HepG2 (cell line): Measurements from ENCODE around the gene RGS2. TPM values are rescaled to one million over a fixed set of nuclear protein-coding genes. Genes with fewer than 3 reads are reported as not detected.

Source experiments
- ATAC-seq: fragments of 200-7000 bp; cut with Tn5 transposase; 3 replicates; pipeline ENCODE4 v1.9.1; 2020; ENCODE audit warnings: mild to moderate bottlenecking, moderate library complexity
- BruUV-seq: library from RNA; stranded (reverse); fragments of 400-500 nt; replicated peaks from 2 replicates; lab custom pipeline; 2021; lab: Mats Ljungman, UMichigan
- CTCF ChIA-PET: fragments of 300-600 bp; formaldehyde crosslinking; extraction: SDS; loops from one replicate; lab custom pipeline; 2021; ENCODE audit warnings: low total read pairs, inconsistent platforms, low intra/inter-chr PET ratio; lab: Yijun Ruan, JAX
- POLR2A ChIA-PET: fragments of 350-600 bp; sonication (Branson Sonifier 250); formaldehyde crosslinking; loops from one replicate; lab custom pipeline; 2020; ENCODE audit warnings: antibody characterized with exemption, inconsistent platforms; lab: Yijun Ruan, JAX
- DNase-seq: peaks from one replicate; pipeline ENCODE4 v3.0.0-alpha.2; 2015; ENCODE audit warnings: low spot score
- FAIRE-seq: peaks from 3 replicates; lab custom pipeline; 2011; peaks lifted over from hg19 to GRCh38; lab: Jason Lieb, UNC
- H2AFZ ChIP-seq: one replicate; pipeline ENCODE4 v1.6.1; 2011; ENCODE audit warnings: low read length, inconsistent platforms
- H3K27ac ChIP-seq: fragments of 300-600 bp; 3 replicates; pipeline ENCODE4 v1.8.0; 2011; ENCODE audit warnings: mixed run types, mild to moderate bottlenecking, mixed read lengths, low read length, inconsistent platforms; ENCODE audit not compliant: insufficient read depth; ENCODE audit errors: extremely low read length
- H3K27me3 ChIP-seq, 2 experiments: fragments of 200-600 bp in 1 of 2; 2 replicates in 1 of 2; 3 replicates in 1 of 2; pipeline versions ENCODE4 v1.6.0 to v1.8.0; 2011; ENCODE audit warnings: low read length in 2 of 2, mild to moderate bottlenecking in 2 of 2, moderate library complexity in 2 of 2, inconsistent platforms in 1 of 2; ENCODE audit not compliant: insufficient read depth in 2 of 2, control insufficient read depth in 1 of 2
- H3K36me3 ChIP-seq, 2 experiments: fragments of 200-600 bp in 1 of 2; replicated peaks in 1 of 2; 2 replicates in 1 of 2; 3 replicates in 1 of 2; pipeline versions ENCODE4 v1.5.1 to v1.8.0; 2011; ENCODE audit warnings: low read length in 2 of 2, inconsistent platforms in 1 of 2; ENCODE audit not compliant: insufficient read depth in 2 of 2, control insufficient read depth in 1 of 2
- H3K4me1 ChIP-seq: 2 replicates; pipeline ENCODE4 v1.5.1; 2012; ENCODE audit warnings: low read length, inconsistent platforms; ENCODE audit not compliant: insufficient read depth
- H3K4me2 ChIP-seq: 2 replicates; pipeline ENCODE4 v1.6.0; 2011; ENCODE audit warnings: low read depth, low read length, inconsistent platforms
- H3K4me3 ChIP-seq, 3 experiments: fragments of 200-600 bp in 1 of 3; sonication (generic), shearing (Covaris generic) in 1 of 3; replicated peaks in 1 of 3; 2 replicates each; pipeline ENCODE4 v1.5.1; 2011 to 2016; ENCODE audit warnings: low read length in 3 of 3, inconsistent platforms in 2 of 3, low read depth in 2 of 3, mild to moderate bottlenecking in 2 of 3, control low read depth in 1 of 3, mixed read lengths in 1 of 3; ENCODE audit not compliant: insufficient read depth in 1 of 3
- H3K79me2 ChIP-seq: one replicate; pipeline ENCODE4 v1.6.1; 2011; ENCODE audit warnings: low read length, inconsistent platforms; ENCODE audit not compliant: insufficient read depth
- H3K9ac ChIP-seq: 2 replicates; pipeline ENCODE4 v1.6.0; 2011; ENCODE audit warnings: mild to moderate bottlenecking, low read depth, low read length, inconsistent platforms; ENCODE audit not compliant: insufficient read depth
- H3K9me3 ChIP-seq: 2 replicates; pipeline ENCODE4 v1.5.1; 2012; ENCODE audit warnings: mild to moderate bottlenecking, low read length
- H4K20me1 ChIP-seq: 2 replicates; pipeline ENCODE4 v1.6.0; 2011; ENCODE audit warnings: inconsistent platforms, mild to moderate bottlenecking, low read length, moderate library complexity; ENCODE audit not compliant: insufficient read depth
- HDAC1 ChIP-seq: sonication (generic); formaldehyde crosslinking; IDR thresholded peaks from 2 replicates; pipeline ENCODE4 v1.5.1; 2020; ENCODE audit warnings: mild to moderate bottlenecking, missing genetic modification reagents
- HNRNPLL ChIP-seq: fragments of 200-400 bp; formaldehyde crosslinking; IDR thresholded peaks from 2 replicates; pipeline ENCODE4 v1.6.1; 2017; ENCODE audit warnings: mild to moderate bottlenecking, low read depth, low read length; ENCODE audit not compliant: poor library complexity, severe bottlenecking
- IRX3 ChIP-seq: sonication (generic); formaldehyde crosslinking; IDR thresholded peaks from 2 replicates; pipeline ENCODE4 v1.8.1; 2023; ENCODE audit warnings: mild to moderate bottlenecking, low read depth, missing genetic modification reagents, borderline replicate concordance
- NCOA5 ChIP-seq: sonication (generic); formaldehyde crosslinking; IDR thresholded peaks from 2 replicates; pipeline ENCODE4 v1.4.0; 2020; ENCODE audit warnings: missing genetic modification reagents
- NFE2L1 ChIP-seq: sonication (generic); formaldehyde crosslinking; IDR thresholded peaks from 2 replicates; pipeline ENCODE4 v1.4.0; 2020; ENCODE audit warnings: missing genetic modification reagents, mild to moderate bottlenecking, borderline replicate concordance
- RARG ChIP-seq: sonication (generic); formaldehyde crosslinking; IDR thresholded peaks from 2 replicates; pipeline ENCODE4 v1.4.0; 2020; ENCODE audit warnings: low read depth, mild to moderate bottlenecking, missing genetic modification reagents
- TBP ChIP-seq: sonication (generic); formaldehyde crosslinking; IDR thresholded peaks from 2 replicates; pipeline ENCODE4 v1.5.0; 2020; ENCODE audit warnings: missing genetic modification reagents
- WIZ ChIP-seq: sonication (generic); formaldehyde crosslinking; IDR thresholded peaks from 2 replicates; pipeline ENCODE4 v1.5.1; 2020; ENCODE audit warnings: mild to moderate bottlenecking, missing genetic modification reagents
- ZFP1 ChIP-seq: IDR thresholded peaks from 2 replicates; pipeline ENCODE4 v1.6.1; 2016
- ZNF251 ChIP-seq: sonication (generic); formaldehyde crosslinking; IDR thresholded peaks from 2 replicates; pipeline ENCODE4 v1.9.0; 2021; ENCODE audit warnings: mild to moderate bottlenecking, missing genetic modification reagents
- ZNF253 ChIP-seq: sonication (generic); formaldehyde crosslinking; IDR thresholded peaks from 2 replicates; pipeline ENCODE4 v1.8.0; 2022; ENCODE audit warnings: mild to moderate bottlenecking, missing genetic modification reagents, borderline replicate concordance
- ZNF383 ChIP-seq: sonication (generic); formaldehyde crosslinking; IDR thresholded peaks from 2 replicates; pipeline ENCODE4 v1.4.0; 2020; ENCODE audit warnings: missing genetic modification reagents, mild to moderate bottlenecking, borderline replicate concordance
- ZNF768 ChIP-seq: sonication (generic); formaldehyde crosslinking; IDR thresholded peaks from 2 replicates; pipeline ENCODE4 v1.4.0; 2020; ENCODE audit warnings: missing genetic modification reagents
- ZNF780A ChIP-seq: sonication (generic); formaldehyde crosslinking; IDR thresholded peaks from 2 replicates; pipeline ENCODE4 v1.8.0; 2022; ENCODE audit warnings: mild to moderate bottlenecking, missing genetic modification reagents, moderate library complexity
- WGBS: methylation state at CpG from one replicate; pipeline ENCODE4 v1.1.6; 2017; ENCODE audit warnings: low lambda C conversion rate; 5-methylcytosine and 5-hydroxymethylcytosine counted together
- in situ Hi-C: cut with HindIII; loops from 2 replicates; pipeline ENCODE4 v1.10.0; 2017; ENCODE audit warnings: low pct_unique_long_range_greater_than_20kb; ENCODE audit not compliant: extremely low pct_ligation_motif_present
- intact Hi-C: fragments of 100-400 bp; cut with micrococcal nuclease; formaldehyde crosslinking; loops from one replicate; pipeline ENCODE4 v1.10.0; 2022; ENCODE audit not compliant: unreplicated experiment
- polyA plus RNA-seq, 8 experiments: library from polyadenylated mRNA; depleted of rRNA in 3 of 8; stranded (reverse) in 7 of 8; unstranded in 1 of 8; fragments of >200 nt; fragmentation: Illumina TruSeq in 4 of 8; extraction: Trizol in 4 of 8; gene quantifications; 2 replicates each; pipeline versions ENCODE4 v1.2.1 to v1.2.3, GENCODE V29; 2011 to 2016; ENCODE audit warnings: low read depth in 4 of 8, missing spikeins in 1 of 8, mixed read lengths in 1 of 8; ENCODE audit not compliant: insufficient read depth in 1 of 8
- total RNA-seq, 5 experiments: library from RNA; depleted of rRNA; stranded (reverse); fragments of >200 nt; fragmentation: Illumina TruSeq; extraction: Trizol; gene quantifications; 2 replicates each; pipeline ENCODE4 v1.2.3, GENCODE V29; 2016; ENCODE audit warnings: low read depth in 1 of 5
- TF ChIP-seq, protein P1 (sequence below): sonication (generic); formaldehyde crosslinking; IDR thresholded peaks from 2 replicates; pipeline ENCODE4 v1.5.1; 2020; ENCODE audit warnings: missing genetic modification reagents, mild to moderate bottlenecking, borderline replicate concordance
- TF ChIP-seq, protein P2 (sequence below): sonication (generic); formaldehyde crosslinking; IDR thresholded peaks from 2 replicates; pipeline ENCODE4 v1.9.0; 2021; ENCODE audit warnings: missing genetic modification reagents, borderline replicate concordance

RGS2 gene
- total and polyA plus RNA-seq, 2 of the 13 experiments (the other 11 are each of a cell fraction or from before 2014, with no cell fraction given) = 0.64 to 1.4 TPM

DNA sequence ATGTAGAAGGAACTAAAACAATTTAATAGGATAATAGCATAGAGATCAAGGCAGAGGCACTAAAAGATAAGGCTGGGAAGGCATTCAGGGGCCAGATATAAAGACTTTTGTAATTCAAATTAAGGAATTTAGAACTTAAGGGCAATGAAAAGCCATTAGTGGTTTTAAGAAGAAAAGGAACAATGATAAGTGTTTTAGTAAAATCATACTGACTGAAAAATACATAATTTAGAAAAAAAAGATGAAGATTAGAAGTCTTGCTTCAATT, 14.1 kb upstream of the RGS2 start:
- Histone ChIP-seq H3K27me3 (no peaks in the 10 kb centered on the region), H3K79me2 (no peaks in the 10 kb centered on the region), H3K4me3 (no peak overlapping the region), H3K9ac (no peak overlapping the region), H2AFZ (no peak overlapping the region), H3K9me3 (no peaks in the 10 kb centered on the region), H3K36me3 (no peaks in the 10 kb centered on the region), H3K4me2 (no peak overlapping the region), H3K4me1 (no peaks in the 10 kb centered on the region), H4K20me1 (no peaks in the 10 kb centered on the region), H3K27ac (no peak overlapping the region)
- intact Hi-C loops = no loop called here
- TF ChIP-seq NCOA5 (no peak), ZFP1 (no peak), HDAC1 (CRISPR knock-in tag) (no peak), TBP (CRISPR knock-in tag) (no peak)
- TF ChIP-seq, protein P1, sequence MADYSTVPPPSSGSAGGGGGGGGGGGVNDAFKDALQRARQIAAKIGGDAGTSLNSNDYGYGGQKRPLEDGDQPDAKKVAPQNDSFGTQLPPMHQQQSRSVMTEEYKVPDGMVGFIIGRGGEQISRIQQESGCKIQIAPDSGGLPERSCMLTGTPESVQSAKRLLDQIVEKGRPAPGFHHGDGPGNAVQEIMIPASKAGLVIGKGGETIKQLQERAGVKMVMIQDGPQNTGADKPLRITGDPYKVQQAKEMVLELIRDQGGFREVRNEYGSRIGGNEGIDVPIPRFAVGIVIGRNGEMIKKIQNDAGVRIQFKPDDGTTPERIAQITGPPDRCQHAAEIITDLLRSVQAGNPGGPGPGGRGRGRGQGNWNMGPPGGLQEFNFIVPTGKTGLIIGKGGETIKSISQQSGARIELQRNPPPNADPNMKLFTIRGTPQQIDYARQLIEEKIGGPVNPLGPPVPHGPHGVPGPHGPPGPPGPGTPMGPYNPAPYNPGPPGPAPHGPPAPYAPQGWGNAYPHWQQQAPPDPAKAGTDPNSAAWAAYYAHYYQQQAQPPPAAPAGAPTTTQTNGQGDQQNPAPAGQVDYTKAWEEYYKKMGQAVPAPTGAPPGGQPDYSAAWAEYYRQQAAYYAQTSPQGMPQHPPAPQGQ (CRISPR knock-in tag) = no peak
- FAIRE-seq (no peak), ATAC-seq (no peak), DNase-seq (no peak)
- no TSS peak for BruUV-seq
- CTCF ChIA-PET = no interaction called here
- in situ Hi-C loops = no loop called here
- POLR2A ChIA-PET = no interaction called here

DNA sequence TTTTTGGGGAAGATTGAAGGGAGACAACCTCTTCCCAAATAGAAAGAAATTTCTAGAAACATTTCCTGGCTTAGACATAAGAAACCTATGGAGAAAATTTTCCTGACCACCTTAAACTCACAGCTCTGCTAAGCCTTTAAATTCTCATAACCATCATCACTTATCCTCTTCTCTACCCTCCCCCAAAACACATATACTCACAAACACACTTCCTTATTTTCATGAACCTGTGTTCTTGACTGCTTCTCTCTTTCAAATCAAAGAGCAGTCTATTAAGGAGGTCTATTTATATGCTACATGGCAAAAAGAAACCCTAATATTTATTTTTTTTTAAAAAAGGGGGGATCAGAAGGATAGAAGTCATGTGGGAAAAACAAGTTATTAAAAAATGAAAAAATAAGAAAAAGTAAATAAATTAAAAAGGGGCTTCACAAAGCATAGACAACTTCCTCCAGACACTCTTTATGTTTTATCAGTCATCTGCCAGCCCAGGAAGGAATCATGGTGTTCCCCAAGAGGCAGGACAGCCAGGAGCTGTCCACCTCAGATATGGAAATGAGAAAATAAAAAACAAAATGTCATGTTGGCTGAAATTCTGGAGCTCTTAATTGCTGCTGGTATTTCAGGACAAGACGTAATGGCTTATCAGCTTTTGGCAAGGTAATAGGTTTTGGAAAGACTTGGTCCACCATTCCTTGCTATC, 12.8 kb upstream of the RGS2 start:
- Histone ChIP-seq H3K27me3 (no peaks in the 10 kb centered on the region), H3K4me1 (no peaks in the 10 kb centered on the region), H3K36me3 (no peaks in the 10 kb centered on the region), H4K20me1 (no peaks in the 10 kb centered on the region), H3K4me3 (no peak overlapping the region), H3K27ac (no peak overlapping the region), H3K9me3 (no peaks in the 10 kb centered on the region), H3K9ac (no peak overlapping the region), H3K4me2 (no peak overlapping the region), H3K79me2 (no peaks in the 10 kb centered on the region), H2AFZ (no peak overlapping the region)
- ChIA-PET POLR2A (no interaction called here), CTCF (no interaction called here)
- no TSS peak for BruUV-seq
- ATAC-seq (no peak), DNase-seq (no peak), FAIRE-seq (no peak)
- in situ Hi-C loops (no loop called here), intact Hi-C loops (no loop called here)
- 40% methylated on average over 1 of the region's 1 CpG for WGBS
- TF ChIP-seq WIZ (CRISPR knock-in tag) (no peak), HNRNPLL (no peak), RARG (no peak), ZNF768 (CRISPR knock-in tag) (no peak), ZNF780A (CRISPR knock-in tag) (no peak), IRX3 (CRISPR knock-in tag) (no peak), ZNF253 (CRISPR knock-in tag) (no peak), ZNF251 (no peak), NFE2L1 (CRISPR knock-in tag) (no peak), ZNF383 (no peak)
- TF ChIP-seq, protein P2, sequence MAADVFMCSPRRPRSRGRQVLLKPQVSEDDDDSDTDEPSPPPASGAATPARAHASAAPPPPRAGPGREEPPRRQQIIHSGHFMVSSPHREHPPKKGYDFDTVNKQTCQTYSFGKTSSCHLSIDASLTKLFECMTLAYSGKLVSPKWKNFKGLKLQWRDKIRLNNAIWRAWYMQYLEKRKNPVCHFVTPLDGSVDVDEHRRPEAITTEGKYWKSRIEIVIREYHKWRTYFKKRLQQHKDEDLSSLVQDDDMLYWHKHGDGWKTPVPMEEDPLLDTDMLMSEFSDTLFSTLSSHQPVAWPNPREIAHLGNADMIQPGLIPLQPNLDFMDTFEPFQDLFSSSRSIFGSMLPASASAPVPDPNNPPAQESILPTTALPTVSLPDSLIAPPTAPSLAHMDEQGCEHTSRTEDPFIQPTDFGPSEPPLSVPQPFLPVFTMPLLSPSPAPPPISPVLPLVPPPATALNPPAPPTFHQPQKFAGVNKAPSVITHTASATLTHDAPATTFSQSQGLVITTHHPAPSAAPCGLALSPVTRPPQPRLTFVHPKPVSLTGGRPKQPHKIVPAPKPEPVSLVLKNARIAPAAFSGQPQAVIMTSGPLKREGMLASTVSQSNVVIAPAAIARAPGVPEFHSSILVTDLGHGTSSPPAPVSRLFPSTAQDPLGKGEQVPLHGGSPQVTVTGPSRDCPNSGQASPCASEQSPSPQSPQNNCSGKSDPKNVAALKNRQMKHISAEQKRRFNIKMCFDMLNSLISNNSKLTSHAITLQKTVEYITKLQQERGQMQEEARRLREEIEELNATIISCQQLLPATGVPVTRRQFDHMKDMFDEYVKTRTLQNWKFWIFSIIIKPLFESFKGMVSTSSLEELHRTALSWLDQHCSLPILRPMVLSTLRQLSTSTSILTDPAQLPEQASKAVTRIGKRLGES = no peak
